Activated CD8-positive, alpha-beta memory T cell treated with anti-CD3 and anti-CD28 coated beads, Interleukin-2, amount 50 U/mL, for 24 hours (primary cell): Measurements from ENCODE around the gene ATG14.
"Not testable (repeated sequence)": the region's sequence is repeated elsewhere in the genome, so short reads cannot be mapped to it uniquely, and the experiment has no call there.

Experiments
- DNase-seq: peaks from one replicate; pipeline ENCODE4 v3.0.0-alpha.2; 2020; ENCODE audit errors: extremely low read depth

ATG14 gene

DNA sequence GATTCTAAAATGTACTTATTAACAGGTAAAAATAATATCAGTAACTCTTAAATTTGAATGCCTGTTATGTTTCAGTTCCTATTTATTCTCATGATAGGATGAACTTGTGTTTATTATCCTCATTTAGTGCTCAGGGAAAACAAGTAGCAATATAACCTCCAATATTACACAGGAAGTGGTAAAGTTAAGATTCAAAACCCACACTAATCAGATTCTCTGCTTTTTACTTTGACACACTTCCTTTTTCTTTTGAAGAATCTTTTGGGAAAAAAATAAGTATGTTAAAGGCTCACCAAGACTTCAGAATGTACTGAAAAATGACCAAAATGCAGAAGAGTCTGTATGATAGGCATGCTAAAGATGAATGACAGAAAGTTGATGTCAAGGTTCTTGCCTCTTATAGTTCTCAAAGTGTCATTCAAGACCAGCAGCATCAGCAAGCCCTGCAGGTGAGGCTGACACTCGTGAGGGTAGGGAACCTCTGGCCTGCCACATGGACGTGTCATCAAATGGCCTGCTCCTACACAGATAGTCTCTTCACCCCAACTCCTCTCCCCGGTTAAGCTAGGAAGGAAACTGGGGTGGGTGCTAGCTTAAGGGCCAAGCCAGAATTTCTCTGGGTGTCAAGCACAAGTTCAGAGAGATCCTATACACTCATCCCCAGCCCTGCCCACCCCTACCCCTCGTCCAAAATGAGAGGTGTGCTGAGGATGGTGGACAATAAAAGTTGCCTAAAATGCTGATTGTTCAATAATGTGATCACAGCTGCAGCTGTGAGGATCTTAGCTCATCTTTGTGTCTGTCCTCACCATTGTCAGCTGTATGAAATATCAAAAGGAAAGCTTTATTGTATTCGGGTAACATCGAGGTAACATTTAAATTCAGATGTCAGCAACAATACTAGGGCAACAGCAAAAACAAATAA, 22.5 kb upstream of the ATG14 start:
- no peak for DNase-seq

GRCh38 chr14:55432628-55433027, 21.0 kb upstream of the ATG14 start:
- DNase-seq: no peak

DNA sequence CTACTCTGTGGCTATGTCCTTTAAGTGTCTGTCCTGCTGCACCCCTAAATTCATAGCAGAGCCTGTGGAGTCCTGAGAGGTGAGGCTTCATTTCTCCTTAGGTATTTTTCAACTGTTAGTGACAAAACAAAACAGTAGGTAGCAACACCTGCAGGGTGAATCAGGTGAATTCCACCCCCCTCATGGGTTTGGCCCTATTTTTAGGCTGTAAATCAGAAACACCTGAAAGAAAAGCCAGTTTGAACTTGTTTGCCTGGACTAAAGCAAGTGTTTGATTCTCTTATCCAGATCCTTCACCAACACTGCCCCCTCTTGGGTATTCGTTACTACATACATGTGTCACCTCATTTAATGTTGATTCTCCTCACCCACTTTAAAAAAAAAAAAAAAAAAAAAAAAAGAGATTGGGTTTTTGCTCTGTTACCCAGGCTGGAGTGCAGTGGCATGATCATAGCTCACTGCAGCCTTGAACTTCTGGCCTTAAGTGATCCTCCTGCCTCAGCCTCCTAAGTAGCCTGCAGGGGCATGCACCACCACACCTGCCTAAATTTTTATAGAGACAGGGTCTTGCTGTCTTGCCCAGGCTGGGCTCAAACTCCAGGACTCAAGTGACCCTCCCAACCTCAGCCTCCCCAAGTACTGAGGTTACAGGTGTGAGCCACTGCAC, 18.5 kb upstream of the ATG14 start:
- DNase-seq: no peak

GRCh38 chr14:55427439-55427838, 15.8 kb upstream of the ATG14 start:
- no peak for DNase-seq

DNA sequence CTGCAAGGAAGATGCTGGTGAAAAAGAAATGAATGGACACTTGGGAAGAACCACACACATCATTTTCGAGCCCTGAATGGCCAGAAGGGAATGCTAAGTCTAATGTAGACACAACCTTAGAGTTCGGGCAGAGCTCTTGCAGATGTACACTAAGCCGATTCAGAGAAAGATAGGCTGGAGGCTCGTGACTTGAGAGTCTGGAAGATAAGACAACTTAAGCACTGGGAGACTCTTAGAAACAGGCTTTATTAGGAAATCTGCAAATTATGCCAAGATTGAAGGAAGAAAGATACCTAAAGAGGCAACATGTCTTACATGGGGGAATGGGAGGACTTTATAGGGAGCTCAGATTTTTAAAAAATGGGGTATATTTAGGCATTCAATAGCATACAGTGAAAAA, 15.3 kb upstream of the ATG14 start:
- DNase-seq: no peak

- DNase-seq: no peak
Measured at GRCh38 chr14:55425091-55425490, 13.5 kb upstream of the ATG14 start.

DNA sequence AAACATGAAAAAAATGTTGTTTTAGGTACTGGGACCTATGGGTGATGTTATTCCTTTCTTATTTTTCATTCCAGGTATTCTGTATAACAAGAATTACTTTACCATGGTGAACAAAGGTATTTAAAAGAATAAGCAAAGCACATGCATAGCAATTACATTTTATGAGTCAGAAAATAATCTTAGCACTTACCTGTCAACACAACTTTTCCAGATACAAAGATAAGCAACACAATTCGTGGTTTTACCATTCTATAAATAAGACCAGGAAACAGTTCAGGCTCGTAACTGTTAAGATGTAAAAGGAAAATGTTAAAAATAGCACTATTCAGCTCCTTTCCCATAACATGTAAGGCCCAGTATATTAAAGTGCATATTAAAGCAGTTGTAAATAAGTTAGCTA, 12.3 kb upstream of the ATG14 start:
- DNase-seq: no peak

- not testable (repeated sequence) for DNase-seq
Measured at GRCh38 chr14:55422338-55422737, 10.7 kb upstream of the ATG14 start.

- no peak for DNase-seq
Measured at GRCh38 chr14:55419663-55420062, 8.0 kb upstream of the ATG14 start.

DNA sequence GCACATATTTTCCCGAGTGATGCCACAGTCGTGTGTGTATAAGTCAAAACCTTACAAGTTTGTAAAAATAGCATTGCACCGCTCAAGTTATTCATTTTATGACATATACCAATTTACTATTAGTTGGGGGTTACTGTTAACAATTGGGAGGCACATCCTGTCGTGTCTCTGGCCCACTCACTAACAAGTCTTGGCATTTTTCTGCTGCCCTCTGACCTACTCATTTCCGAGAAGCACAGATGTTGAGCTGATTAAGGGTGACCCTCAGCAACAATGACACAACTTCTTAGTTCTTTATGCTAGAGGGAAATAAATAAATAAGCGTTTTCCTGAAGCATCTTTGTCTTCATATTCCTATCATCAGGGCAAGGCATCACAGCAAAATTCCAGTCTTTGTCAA, 6.8 kb upstream of the ATG14 start:
- no peak for DNase-seq

DNA sequence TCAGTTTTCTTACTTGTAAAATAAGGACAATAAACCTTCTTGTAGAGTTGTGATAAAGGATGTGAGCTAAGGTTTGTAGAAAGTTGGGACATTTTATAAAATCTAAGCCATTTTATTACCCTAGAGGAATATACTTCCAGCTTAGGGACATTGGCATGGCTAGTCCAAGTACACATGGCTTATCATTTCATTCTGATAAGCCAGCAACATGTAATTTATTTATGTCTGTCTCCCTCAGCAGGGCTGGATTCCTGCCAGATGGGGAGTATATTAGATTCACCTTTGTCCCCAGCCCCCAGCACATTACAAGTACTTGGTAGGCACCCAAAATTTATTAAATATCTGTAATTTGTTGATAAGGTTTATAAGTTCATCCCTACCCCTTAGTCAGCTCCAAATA, 6.3 kb upstream of the ATG14 start:
- no peak for DNase-seq

- no peak for DNase-seq
Measured at GRCh38 chr14:55416866-55417265, 5.2 kb upstream of the ATG14 start.

DNA sequence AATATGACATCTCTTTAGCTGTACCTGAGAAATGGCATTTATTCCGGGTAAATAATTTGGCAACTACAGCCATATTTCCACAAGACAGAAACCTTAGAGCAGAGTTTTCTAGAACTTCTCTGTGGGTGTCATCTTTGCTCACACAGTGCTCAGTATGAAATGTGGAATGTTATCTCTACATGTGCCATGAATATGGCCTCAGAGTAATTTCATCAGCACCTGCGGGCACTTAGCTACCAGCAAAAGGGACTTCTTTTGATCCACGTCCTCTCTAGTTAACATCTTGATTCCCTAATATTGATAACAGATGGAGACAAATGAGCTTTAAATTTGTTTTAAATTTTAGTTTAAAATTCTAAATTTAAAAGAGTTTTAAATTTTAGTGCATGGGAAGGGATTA, 2.9 kb upstream of the ATG14 start:
- DNase-seq: no peak

DNA sequence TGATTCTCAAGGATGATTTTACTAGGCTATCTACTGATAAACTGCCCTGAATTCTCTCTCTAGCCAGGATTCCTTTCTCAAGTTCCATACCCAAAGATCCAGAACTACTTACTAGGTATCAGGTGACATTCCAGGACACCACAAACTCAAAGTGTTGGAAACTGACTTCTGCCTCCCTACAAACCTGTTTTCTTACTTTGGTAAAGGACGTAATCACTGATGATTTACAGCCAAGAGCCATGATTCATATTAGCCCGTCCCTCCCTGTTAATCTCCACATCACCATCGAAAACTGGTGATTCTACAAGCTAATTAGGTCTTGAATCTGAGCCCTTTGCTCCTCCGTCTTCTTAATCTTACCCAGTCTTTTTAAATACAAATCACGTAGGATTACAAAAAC, 1.0 kb upstream of the ATG14 start:
- DNase-seq: no peak

GRCh38 chr14:55410876-55411275, 754 bp downstream of the ATG14 start:
- DNase-seq: no peak

GRCh38 chr14:55404173-55404854, 7.3 kb downstream of the ATG14 start:
- no peak for DNase-seq

DNA sequence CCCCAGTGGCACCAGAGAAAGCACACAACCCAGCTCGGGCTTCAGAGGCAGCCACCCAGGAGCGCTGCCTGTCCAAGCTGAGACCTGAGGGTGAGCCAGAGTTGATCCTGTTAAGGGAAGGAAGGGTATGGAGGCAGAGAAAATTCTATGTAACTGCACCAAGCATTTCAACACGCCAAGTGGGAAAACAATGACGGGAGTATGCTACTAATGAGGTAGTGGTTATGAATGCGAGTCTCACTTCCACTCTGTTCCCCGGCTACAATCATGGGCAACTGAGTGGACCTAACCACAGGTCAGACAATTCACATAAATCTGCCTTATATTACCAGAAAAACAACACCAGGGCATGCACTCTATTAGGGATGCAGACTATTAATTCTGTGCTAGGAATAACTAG, 9.9 kb downstream of the ATG14 start:
- no peak for DNase-seq

DNA sequence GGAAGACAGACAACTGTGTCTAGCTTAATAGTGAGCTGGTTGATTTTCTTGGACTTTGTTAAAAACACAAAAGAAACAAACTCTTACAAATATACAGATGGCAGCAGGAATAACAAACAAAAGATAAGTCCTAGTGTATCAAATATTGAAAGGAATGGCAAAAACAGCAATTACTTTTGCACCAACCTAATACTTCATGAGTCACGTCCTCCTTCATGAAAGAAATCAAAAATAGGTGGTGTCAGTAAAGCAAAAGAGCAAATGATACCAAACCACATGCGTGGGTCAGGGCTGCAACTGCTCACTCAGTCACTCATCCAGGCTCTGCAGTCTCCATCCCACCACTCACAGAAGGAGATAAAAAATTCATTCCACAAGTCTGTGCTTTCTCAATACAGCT, 11.8 kb downstream of the ATG14 start:
- no peak for DNase-seq

DNA sequence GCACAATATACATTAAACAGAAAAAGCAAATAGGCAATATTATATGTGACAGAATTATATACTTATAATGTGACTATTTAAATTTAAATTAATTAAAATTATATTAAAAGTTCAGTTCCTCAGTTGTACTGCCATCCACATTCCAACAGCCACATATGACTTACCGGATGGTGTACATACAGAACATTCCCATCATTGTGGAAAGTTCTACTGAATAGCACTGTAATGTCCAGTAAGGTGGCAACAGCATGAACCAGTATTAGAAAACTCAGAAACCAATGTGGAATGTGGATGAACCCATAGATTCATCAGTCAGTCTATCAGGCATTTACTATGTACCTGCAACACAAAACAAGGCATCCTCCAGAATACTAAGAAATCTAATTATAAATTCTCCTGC, 12.4 kb downstream of the ATG14 start:
- DNase-seq: no peak

GRCh38 chr14:55398679-55399078, 13.0 kb downstream of the ATG14 start:
- DNase-seq: no peak

- DNase-seq: no peak
Measured at GRCh38 chr14:55389330-55389729, 22.3 kb downstream of the ATG14 start.

DNA sequence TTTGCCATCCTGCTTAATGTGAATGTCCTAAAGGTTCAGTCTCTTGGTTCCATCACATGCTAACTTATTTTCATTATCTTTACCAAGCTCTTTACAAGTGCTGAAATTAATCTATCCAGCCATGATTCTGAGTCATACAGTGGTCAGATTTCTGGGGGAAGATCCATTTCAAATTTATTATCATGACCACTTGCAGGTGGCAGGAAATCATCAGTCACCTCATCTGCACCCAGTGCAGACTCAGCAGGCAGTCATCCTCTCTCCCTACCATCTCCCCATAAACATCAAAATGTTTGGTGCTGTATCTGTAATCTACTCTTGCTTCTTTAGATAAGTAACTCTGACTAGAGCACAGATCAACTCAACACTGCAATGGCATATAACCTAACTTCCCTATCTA, 23.5 kb downstream of the ATG14 start:
- DNase-seq: no peak

GRCh38 chr14:55387121-55387520, 24.5 kb downstream of the ATG14 start:
- no peak for DNase-seq
